Measurements from ENCODE around the gene TMPRSS2.

The TMPRSS2 gene

DNA sequence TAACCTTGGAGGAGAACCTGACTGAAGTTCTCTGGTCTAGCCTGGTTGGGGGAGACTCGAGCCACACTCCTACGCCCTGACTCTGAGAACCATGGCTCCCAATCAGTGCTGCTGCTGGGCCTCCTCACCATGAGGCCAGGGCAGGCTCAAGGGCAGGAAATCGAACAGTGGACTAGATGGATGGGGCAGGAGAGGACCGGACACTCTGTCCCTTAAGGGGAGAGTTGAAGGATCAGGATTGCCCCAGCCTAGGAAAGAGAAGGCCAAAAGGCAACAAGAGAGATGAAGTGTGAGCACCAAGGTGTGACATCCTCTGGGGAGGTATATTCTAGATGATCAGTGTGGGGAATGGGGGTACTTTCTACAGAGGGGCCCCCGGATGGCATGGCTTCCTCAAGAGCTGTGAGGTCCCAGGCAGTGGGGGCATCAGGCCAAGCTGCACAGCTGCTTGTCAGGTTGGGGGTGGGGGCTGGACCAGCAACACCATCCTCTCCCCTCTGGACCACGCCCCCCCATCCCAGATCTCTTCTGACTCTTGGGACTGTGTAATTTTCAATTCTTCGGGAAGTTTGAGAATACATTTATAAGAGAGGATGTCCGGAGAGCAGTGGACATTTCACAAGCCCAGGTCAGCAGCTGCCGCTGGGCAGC, 47.9 kb downstream of the TMPRSS2 start:
- Histone ChIP-seq H3K4me3 (no peak overlapping the region), H3K27ac (no peak overlapping the region)

DNA sequence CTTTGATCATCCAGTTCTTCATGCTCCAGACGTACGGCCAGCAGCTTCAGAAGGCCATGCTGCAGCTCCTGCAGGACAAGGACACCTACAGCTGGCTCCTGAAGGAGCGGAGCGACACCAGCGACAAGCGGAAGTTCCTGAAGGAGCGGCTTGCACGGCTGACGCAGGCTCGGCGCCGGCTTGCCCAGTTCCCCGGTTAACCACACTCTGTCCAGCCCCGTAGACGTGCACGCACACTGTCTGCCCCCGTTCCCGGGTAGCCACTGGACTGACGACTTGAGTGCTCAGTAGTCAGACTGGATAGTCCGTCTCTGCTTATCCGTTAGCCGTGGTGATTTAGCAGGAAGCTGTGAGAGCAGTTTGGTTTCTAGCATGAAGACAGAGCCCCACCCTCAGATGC, 49.4 kb downstream of the TMPRSS2 start:
- Histone ChIP-seq H3K27ac (no peak overlapping the region), H3K4me3 (no peak overlapping the region)

DNA sequence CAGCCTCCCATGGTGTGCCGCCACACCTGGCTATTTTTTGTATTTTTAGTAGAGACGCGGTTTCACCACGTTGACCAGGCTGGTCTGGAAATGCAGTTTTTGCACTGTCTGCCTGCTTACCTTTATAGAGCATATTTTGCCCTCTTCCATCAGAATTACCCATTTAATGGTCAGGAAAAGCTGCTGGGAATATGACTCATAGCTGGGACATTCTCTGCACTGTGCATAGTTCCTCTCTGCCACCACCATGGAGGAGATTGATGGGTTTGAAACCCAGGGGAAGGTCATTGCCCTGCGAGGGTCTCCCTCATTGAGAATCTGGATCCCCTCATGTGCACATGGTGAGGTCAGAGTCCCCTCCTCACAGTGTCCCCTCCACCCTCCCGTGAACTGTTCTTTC, 49.8 kb downstream of the TMPRSS2 start:
- no peak overlapping the region for H3K27ac ChIP-seq
- no peak overlapping the region for H3K4me3 ChIP-seq

DNA sequence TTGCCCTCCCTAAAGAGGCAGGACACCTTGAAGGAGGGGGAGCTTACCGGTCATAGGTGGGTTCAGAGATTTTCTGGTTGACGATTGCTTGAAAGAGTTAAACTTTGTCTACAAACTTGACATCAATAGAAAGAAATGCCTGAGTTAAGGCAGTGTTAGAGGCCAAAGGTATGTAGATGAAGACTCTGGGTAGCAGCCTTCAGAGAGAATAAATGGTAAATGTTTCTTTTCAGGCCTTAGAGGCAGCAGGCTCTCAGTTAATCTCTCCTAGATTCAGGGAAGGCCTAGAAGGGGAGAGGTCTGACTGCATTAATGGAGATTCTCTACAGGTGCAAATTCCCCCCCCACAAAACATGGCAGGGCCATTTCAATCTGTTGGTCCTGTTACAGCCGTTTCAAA, 54.2 kb downstream of the TMPRSS2 start:
- no peak overlapping the region for H3K27ac ChIP-seq
- no peak overlapping the region for H3K4me3 ChIP-seq

DNA sequence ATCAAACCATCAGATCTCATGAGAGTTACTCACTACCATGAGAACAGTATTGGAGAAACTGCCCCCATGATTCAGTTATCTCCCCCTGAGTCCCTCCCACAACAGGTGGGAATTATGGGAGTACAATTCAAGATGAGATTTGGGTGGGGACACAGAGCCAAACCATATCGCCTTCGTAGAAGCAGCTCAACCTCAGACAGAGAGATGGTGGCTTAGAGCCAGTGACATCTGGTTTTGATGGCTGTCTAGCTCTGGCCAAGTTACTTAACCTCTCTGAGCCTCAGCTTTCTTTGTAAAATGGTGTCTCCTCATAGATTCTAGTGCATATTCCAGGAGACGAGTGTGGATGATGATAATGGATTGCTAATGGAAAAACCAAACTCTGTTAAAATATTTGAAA, 54.8 kb downstream of the TMPRSS2 start:
- H3K27ac ChIP-seq = no peak overlapping the region
- no peak overlapping the region for H3K4me3 ChIP-seq

DNA sequence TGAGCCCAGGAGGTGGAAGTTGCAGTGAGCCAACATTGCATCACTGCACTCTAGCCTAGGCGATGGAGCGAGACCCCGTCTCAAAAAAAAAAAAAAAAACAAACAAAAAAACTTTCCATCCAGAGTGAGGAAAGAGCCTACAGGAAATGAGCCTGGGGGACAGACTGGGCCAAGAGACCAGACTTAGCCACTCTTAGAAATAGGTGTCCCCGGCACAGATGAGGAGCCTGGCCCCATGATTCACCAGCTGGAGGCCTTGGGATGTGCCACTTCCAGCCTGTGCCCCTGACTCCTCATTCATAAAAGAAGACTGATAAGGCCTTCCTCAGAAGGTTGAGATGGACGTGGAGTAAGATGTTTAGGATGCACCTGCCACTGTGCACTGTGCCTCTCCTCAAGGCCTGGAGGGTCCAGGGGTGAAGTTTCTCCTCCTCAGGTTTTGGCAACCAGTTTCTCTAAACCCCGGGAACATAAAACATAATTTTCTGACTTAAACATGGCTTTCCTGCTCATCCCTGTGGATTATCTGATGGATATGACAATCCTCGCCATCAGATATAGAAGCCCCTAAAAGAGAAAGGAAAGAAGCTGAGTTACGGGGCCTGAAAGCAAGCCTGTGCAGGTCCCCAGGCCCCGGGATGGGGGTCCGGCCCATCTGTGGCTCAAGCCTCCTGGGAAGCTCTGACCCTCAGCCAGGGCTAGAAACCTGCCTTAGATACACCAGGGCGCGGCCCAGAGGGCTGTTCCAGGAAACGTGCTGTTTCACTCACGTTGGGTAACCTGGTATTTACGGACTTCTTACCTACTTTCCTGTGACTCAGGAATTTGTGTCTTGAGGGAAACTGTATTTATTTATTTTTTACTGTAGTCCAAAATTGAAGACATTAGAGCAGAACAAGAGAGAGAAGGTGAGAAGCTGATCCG, 55.9 kb downstream of the TMPRSS2 start:
- Histone ChIP-seq H3K4me3 (no peak overlapping the region), H3K27ac (no peak overlapping the region)

DNA sequence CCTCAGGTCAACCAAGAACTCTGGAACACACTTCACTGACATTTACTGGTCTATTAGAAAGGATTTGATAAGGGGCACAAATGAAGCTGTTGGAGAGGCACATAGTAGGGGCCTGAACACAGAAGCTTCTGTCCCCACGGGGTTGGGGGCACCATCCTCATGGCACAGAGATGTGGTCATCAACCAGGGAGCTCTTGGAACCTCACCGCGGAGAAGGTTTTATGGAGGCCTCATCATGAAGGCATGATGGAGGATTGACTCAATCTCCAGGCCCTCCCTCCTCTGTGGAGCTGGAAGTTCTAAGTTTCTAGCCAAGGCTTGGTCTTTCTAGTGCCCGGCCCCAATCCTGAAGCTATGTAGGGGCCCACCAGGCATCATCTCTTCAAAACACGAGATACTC, 58.3 kb downstream of the TMPRSS2 start:
- Histone ChIP-seq H3K4me3 (no peak overlapping the region), H3K27ac (no peak overlapping the region)

DNA sequence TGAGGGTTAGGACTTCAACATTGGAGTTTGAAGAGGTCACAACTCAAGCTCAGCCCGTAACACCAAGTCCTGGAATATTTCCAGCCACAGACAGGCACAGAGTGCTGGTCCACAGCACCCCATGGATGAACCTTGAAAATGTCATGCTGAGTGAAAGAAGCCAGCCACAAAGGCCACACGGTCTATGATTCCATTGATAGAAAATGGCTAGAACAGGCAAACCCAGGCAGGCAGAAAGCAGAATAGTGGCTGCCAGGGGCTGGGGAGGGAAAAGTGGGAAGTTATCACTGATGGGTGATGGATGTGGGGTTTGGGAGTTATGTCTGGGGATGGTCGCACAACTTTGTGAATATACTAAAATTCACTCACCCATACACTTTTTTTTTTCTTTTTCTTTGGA, 60.6 kb downstream of the TMPRSS2 start:
- H3K27ac ChIP-seq = no peak overlapping the region
- no peak overlapping the region for H3K4me3 ChIP-seq

DNA sequence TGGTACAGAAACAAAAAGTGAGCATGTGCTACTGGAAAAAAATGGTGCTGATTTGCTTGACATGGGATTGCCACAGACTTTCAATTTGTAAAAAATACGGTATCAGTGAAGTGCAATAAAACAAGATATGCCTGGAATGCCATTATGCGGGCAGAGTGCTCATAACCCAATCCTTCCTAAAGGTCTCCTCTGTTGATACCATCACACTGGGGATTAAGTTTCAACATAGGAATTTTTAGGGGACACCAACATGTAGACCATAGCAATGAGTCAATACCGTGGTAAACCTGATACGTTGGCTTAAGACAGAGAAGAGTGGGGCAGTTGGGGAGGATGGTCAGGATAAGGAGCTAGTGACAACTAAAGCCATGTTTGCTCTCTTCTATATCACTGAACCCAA, 61.4 kb downstream of the TMPRSS2 start:
- H3K27ac ChIP-seq = no peak overlapping the region
- no peak overlapping the region for H3K4me3 ChIP-seq

DNA sequence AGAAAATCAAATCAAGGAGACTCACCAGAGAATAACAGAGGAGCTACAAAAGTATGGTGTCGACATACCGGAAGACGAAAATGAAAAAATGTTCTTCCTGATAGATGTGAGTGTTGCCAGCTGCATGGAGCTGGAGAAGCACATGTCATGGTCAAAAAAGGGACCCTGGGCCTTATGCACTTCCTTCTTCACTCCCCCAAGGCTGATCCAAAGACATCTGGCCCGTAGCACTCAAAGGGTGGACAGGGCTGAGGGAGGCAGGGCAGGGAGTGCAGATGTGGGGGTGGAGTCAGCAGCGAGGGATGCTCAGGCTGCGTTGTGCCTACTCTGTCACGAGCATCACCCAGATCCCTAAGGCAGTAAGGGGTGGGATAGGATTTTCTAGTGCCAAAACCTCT, 62.5 kb downstream of the TMPRSS2 start:
- H3K4me3 ChIP-seq = no peak overlapping the region
- no peak overlapping the region for H3K27ac ChIP-seq

DNA sequence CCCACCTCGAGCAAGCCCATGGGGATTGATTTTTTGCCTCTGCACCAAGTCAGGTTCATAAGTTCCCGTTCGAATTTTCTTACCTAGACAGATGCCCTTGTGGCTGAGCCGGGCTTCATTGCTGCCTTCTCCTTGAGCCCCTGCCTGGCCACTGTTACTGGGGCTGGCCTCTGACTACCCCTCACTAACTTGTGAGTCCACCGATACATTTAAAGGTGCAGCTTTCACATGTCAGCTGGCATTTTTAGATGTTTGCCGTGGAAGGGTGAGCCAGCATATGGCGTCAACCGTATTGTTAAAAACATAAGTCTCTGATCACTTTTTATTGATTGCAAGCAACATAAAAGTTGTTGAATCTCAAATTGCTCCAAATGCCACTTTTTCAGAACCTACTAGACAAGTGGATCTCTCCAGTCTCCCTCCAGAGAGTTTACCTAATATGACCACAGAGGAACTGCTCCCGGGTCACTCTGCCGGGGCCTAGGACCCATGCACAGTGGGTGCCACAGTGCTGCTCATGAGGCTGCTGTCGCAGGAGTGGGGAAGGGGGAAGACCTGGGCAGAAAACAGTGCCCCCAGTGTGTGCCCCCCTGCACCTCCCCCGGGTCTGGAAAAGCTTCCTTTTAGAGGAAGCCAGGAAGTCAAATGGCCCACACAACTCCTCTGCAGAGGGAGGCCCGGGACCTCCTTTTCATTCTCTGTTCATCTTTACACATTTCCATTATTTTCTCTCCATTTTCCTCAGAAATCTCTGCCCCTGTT, 63.1 kb downstream of the TMPRSS2 start:
- H3K4me3 ChIP-seq = no peak overlapping the region
- H3K27ac ChIP-seq = no peak overlapping the region

DNA sequence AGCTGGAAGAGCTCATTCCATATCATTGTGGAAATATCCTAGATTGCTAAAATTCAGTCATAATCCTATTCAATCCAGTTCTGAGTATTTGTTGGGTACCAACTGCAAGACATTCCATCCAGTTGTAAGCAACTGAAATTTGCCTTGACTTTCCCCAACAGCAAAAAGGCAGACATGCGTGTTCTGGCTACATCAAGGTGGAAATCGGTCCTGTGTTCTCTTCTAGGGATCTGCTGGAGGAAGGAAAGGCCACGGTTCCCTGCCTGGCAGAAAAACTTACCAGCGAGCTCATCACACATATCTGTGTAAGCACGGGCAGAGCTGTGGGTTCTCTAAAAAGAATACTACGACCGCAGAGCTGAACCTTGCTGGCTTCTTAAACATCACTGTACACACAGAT, 64.4 kb downstream of the TMPRSS2 start:
- Histone ChIP-seq H3K4me3 (no peak overlapping the region), H3K27ac (no peak overlapping the region)

DNA sequence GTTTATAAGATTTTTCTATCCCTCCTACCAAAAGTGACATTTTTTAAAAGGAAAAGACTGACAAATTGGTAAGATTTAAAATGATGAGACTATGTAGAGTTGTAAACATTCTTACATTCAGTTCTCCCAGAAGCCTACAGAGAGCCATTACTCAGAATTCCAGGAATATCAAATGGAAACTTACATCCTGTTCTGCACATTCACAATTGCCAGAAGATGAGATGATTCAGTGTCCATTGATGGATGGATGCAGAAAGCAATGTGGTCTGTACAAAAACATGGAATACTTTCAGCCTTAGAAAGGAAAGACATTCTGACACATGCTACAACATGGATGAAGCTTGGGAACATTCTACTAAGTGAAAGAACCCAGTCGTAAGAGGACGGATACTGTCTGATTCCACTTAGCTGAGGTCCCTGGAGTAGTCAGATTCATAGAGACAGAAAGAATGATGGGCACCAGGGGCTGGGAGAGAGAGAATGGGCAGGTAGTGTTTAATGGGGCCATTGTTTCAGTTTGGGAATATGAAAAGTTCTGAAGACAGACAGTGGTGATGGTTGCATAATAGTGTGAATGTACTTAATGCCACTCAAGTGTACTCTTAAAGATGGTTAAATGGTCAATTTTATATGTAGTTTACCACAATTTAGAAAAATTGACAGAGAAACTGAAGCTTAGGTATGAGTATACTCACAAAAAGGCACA, 65.3 kb downstream of the TMPRSS2 start:
- Histone ChIP-seq H3K4me3 (no peak overlapping the region), H3K27ac (no peak overlapping the region)

DNA sequence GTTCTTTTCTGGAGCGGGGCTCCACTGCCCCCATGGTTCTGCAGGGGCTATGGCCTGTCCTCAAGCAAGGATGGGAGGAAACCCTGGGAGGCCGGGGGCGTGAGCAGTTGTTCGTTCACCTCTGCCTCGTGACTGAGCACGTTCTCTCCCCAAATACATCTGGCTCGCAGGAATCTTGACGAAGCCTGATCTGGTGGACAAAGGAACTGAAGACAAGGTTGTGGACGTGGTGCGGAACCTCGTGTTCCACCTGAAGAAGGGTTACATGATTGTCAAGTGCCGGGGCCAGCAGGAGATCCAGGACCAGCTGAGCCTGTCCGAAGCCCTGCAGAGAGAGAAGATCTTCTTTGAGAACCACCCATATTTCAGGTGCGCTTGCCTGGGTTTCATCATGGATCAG, 66.4 kb downstream of the TMPRSS2 start:
- Histone ChIP-seq H3K27ac (no peak overlapping the region), H3K4me3 (no peak overlapping the region)

DNA sequence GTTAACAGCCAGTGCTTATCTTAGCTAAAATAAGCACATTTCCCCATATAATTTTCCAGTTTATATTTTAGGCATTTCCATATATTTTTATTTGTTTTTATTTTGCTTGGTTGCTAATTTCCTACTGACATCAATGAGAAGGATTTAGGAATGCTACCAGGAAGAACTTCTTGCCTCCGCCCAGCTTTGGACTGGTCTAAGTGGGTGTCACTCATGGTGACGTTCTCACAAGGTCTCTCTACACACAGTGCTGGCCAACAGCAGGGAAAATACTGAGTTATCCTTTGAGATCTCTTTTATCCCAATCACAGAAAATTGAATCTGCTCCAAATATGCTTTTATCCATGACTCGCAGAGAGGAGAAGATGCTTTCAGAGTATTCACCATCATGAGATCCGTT, 68.7 kb downstream of the TMPRSS2 start:
- Histone ChIP-seq H3K27ac (no peak overlapping the region), H3K4me3 (no peak overlapping the region)

DNA sequence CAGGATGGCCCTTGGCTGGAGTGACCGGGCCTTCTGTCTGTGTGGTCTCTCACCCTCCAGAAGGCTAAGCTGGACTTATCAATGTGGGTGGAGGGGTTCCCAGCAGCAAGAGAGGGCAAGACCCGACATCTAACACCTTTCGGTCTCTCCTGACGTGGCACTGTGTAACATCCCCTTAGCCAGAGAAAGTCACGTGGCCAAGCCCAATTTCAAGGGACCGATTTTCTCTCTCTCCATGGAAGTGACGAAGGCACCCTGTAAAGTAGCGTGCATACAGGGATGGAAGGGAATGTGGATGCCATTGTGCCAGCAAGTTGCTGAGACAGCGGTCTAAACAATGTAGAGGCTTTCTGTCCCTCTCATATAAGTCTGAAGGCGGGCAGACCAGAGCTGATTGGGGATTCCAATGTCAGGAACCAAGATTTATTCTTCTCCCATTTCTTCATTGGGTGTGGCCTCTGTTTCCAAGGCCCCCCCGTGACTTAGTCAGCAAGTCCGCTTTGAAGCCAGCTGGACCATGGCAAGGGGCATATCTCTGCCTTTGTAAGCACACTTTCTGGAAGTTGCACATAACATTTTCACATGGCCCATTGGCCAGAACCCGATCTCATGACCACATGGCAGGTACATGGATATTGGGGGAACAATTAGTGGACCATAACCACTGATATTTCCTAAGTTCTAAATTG, 69.4 kb downstream of the TMPRSS2 start:
- Histone ChIP-seq H3K27ac (no peak overlapping the region), H3K4me3 (no peak overlapping the region)

DNA sequence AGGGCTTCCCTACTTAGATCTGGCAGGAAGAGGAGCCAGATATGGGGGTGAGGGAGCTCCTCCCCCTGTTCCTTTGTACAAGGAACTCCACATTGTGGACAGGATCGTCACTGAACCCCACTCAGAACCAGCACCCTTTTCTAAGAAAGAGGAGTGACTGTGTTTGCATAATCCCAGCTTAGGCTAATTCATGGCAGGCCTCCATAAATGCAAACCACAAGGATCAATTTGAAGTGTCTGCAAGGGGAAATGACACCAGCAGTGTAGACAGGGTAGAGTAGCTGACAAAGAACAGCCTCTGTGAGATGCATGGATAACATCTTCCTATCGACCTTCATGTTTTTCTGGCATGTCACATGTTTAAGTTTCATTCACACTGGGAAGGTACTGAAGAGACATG, 70.2 kb downstream of the TMPRSS2 start:
- no peak overlapping the region for H3K4me3 ChIP-seq
- H3K27ac ChIP-seq = no peak overlapping the region

DNA sequence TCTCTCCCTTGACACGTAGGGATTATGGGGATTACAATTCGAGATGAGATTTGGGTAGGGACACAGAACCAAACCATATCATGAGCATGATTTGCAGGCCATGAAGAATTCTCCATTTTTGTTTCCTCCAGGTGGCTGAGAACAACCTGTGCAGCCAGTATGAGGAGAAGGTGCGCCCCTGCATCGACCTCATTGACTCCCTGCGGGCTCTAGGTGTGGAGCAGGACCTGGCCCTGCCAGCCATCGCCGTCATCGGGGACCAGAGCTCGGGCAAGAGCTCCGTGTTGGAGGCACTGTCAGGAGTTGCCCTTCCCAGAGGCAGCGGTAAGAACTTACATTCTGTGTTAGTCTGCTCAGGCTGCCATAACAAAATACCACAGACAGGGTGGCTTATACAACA, 72.3 kb downstream of the TMPRSS2 start:
- H3K4me3 ChIP-seq = no peak overlapping the region
- H3K27ac ChIP-seq = no peak overlapping the region

DNA sequence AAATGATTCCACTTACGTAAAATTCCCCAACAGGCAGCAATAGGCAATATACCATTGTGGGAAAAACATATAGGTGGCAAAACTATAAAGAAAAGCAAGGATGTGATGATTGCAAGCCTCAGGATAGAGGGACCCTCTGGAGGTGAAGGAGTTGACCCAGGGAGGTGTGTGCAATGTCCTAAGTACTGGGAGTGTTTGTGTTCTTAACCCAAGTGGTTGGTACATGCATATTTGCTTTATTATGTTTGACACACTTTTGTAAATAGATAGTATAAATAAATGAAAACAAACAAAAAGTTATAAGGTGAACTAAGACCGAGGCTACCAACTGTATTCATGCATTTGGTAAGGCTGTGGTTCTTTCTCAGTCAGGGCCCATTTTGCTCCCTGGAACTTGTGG, 74.4 kb downstream of the TMPRSS2 start:
- no peak overlapping the region for H3K4me3 ChIP-seq
- no peak overlapping the region for H3K27ac ChIP-seq

Data from skin epidermis (tissue), 12 donors.